SIG-M5 treated with dmso at 0.1 percent for 504 hours (cell line): ENCODE results near the gene PKDCC.

Experiments used
- DNase-seq: peaks from one replicate; lab custom pipeline; 2025; ENCODE audit not compliant: unreplicated experiment; lab: John Stamatoyannopoulos, UW

PKDCC gene

GRCh38 chr2:42104621-42105020 is 56.8 kb downstream of the PKDCC start:
- DNase-seq = no peak

DNA sequence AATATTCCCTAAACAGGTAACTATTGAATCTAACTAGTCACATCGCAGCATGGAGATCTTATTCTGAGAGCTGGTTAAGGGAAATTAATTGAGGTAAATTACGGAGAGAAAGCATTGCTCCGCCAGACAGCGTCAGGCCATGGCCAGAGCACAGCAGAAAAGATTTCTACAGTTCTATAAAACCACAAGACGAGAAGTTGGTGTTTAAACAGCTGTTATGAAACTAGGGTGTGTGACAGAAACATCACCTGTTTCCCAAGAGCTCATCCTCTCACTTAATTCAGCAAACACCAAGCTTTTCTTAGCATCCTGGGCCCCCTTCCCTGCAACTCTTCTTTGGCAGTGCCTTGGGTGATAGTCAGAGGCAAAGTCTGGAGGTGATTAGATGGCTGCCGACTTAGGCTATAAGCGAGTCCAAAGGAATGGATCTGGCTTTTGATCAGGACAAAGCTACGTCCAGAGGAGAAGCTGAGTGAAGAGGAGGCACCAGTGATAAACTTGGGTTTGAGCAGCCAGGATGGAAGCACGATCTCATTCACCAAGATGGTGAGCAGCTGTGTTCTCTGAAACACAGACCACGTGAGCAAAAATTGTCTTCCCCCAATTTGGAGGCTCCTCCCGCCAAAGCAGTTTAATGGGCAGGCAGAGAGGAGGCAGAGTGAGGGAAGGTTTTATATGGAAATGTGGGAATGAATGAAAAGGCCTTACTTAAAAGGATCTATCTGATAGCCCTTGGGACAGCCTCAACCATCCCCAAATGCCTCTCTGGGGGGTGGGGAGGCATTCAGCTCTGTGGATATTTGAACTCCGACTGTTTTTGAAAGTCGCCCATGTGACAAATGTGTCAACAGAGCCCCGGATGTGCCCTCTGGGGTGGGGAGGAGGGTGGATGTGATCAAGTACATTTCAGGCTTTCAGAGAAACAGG is 57.8 kb downstream of the PKDCC start:
- peak; percentile 94 for DNase-seq

DNA sequence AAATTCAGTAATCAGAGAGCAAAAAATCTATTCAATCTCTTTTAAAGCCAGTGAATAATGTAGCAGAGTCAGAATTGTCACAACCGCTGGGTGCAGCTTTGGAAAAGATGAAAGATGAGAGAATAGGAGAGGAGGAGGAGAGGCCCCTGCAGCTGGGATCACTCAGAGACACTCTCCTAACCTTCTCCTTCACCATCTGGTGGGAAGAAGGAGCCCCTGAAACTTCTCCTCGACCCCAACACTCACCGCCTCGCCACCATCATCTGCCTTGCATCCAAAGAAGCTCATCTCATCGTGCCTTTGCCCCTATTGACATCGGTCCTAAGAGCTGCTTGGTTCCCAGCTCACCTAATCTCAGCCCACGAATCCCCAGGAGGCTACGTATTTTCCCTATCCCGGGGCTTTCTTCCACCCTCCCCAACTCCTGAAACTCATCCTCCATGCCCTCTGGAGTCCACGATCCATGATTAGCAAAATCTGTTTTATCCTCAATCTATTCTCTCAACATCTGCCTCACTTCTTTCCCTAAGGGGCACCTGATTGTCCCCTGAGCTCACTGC is 58.5 kb downstream of the PKDCC start:
- DNase-seq = no peak

- no peak for DNase-seq
These were observed 59.6 kb downstream of the PKDCC start for GRCh38 chr2:42107249-42108042.
